Neural progenitor cell (in vitro differentiated cells): ENCODE data around the gene PLEKHG4. TPM values are rescaled to one million over a fixed set of nuclear protein-coding genes. Genes with fewer than 3 reads are reported as not detected.

ENCODE experiments used
- DNase-seq: peaks from one replicate; pipeline ENCODE4 v3.0.0-alpha.2; 2016; ENCODE audit warnings: low spot score
- H2AFZ ChIP-seq: fragments of 200-600 bp; sonication (generic); replicated peaks from 2 replicates; pipeline ENCODE4 v1.6.1; 2016; ENCODE audit warnings: antibody characterized with exemption
- H3F3A ChIP-seq: fragments of 200-600 bp; sonication (generic); 2 replicates; pipeline ENCODE4 v1.6.1; 2016; ENCODE audit warnings: antibody characterized with exemption, low read depth
- H3K27ac ChIP-seq: fragments of 200-600 bp; sonication (generic); 2 replicates; pipeline ENCODE4 v1.5.1; 2016; ENCODE audit warnings: mild to moderate bottlenecking
- H3K27me3 ChIP-seq: fragments of 200-600 bp; sonication (generic); 2 replicates; pipeline ENCODE4 v1.6.1; 2016; ENCODE audit warnings: mild to moderate bottlenecking, moderate library complexity
- H3K36me3 ChIP-seq: fragments of 200-600 bp; sonication (generic); 2 replicates; pipeline ENCODE4 v1.5.1; 2016
- H3K4me1 ChIP-seq: fragments of 200-600 bp; sonication (generic); 2 replicates; pipeline ENCODE4 v1.6.1; 2016; ENCODE audit warnings: mixed run types
- H3K4me2 ChIP-seq: fragments of 200-600 bp; sonication (generic); 2 replicates; pipeline ENCODE4 v1.6.1; 2016
- H3K4me3 ChIP-seq: fragments of 200-600 bp; sonication (generic); 2 replicates; pipeline ENCODE4 v1.5.1; 2016
- H3K79me2 ChIP-seq: fragments of 200-600 bp; sonication (generic); 2 replicates; pipeline ENCODE4 v1.6.1; 2016; ENCODE audit warnings: low read depth
- H3K9ac ChIP-seq: fragments of 200-600 bp; sonication (generic); 2 replicates; pipeline ENCODE4 v1.6.1; 2016
- H3K9me3 ChIP-seq: fragments of 200-600 bp; sonication (generic); 2 replicates; pipeline ENCODE4 v1.5.1; 2016; ENCODE audit warnings: low read depth
- H4K20me1 ChIP-seq: fragments of 200-600 bp; sonication (generic); 2 replicates; pipeline ENCODE4 v1.6.1; 2016; ENCODE audit warnings: low read depth
- H3K27ac Mint-ChIP-seq: 3 replicates; pipeline ENCODE4 v1.8.0; 2021; ENCODE audit warnings: mixed read lengths
- H3K27me3 Mint-ChIP-seq: 2 replicates; pipeline ENCODE4 v1.8.0; 2022; ENCODE audit warnings: low read depth, mild to moderate bottlenecking, inconsistent platforms, moderate library complexity, mixed read lengths; ENCODE audit not compliant: insufficient read depth
- H3K36me3 Mint-ChIP-seq: 3 replicates; pipeline ENCODE4 v1.8.0; 2021; ENCODE audit warnings: mixed read lengths
- H3K4me1 Mint-ChIP-seq: 3 replicates; pipeline ENCODE4 v1.8.0; 2021; ENCODE audit warnings: mixed read lengths
- H3K4me3 Mint-ChIP-seq: 3 replicates; pipeline ENCODE4 v1.8.0; 2021; ENCODE audit warnings: mild to moderate bottlenecking, moderate library complexity, mixed read lengths
- H3K9me3 Mint-ChIP-seq: 3 replicates; pipeline ENCODE4 v1.8.0; 2020; ENCODE audit warnings: mixed read lengths
- EZH2 ChIP-seq: fragments of 200-600 bp; sonication (generic); IDR thresholded peaks from 2 replicates; pipeline ENCODE4 v1.6.1; 2017; ENCODE audit warnings: antibody characterized with exemption, mild to moderate bottlenecking, moderate library complexity
- EZH2phosphoT487 ChIP-seq: fragments of 200-600 bp; sonication (generic); IDR thresholded peaks from 2 replicates; pipeline ENCODE4 v1.6.1; 2017; ENCODE audit warnings: antibody characterized with exemption
- total RNA-seq: library from RNA; depleted of rRNA; stranded (reverse); fragments of >200 nt; gene quantifications from 2 replicates; pipeline ENCODE4 v1.2.3, GENCODE V29; 2015; ENCODE audit warnings: low replicate concordance
- TF ChIP-seq, protein P1 (sequence below): fragments of 200-600 bp; sonication (generic); IDR thresholded peaks from 2 replicates; pipeline ENCODE4 v1.5.1; 2017; ENCODE audit warnings: antibody characterized with exemption, mild to moderate bottlenecking

The PLEKHG4 gene
- total RNA-seq, 1 donor from 2014 or later, result 4.0 TPM

DNA sequence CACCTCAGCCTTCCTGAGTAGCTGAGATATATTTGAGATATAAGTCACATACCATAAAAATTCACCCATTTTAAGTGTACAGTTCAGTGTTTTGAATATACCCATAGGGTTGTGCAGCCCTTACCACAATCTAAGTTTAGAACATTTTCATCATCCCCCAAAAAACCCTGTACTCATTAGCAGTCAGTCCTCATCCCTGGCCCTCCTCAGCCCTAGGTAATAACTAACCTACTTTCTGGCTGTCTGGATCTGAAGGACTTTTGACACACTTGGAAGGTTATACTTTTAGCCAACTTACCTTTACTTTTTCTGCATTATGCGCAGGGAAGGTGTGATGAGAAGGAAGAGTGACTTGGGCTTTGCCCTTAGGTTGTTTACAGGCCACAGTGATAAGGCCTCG lies 4.0 kb upstream of the PLEKHG4 start:
- Histone ChIP-seq H3K4me3 (no peak overlapping the region), H3F3A (no peaks in the 10 kb centered on the region), H3K36me3 (no peaks in the 10 kb centered on the region), H4K20me1 (no peaks in the 10 kb centered on the region), H3K79me2 (no peaks in the 10 kb centered on the region), H3K4me1 (no peaks in the 10 kb centered on the region), H3K27me3 (peaks cover 23% of the 10 kb centered on the region), H3K27ac (no peak overlapping the region), H3K9me3 (no peaks in the 10 kb centered on the region), H3K4me2 (no peak overlapping the region), H3K9ac (no peak overlapping the region), H2AFZ (no peak overlapping the region)
- H3K4me1 Mint-ChIP-seq, result no peaks in the 10 kb centered on the region
- TF ChIP-seq EZH2phosphoT487 (no peak), EZH2 (no peak)
- TF ChIP-seq, protein P1, sequence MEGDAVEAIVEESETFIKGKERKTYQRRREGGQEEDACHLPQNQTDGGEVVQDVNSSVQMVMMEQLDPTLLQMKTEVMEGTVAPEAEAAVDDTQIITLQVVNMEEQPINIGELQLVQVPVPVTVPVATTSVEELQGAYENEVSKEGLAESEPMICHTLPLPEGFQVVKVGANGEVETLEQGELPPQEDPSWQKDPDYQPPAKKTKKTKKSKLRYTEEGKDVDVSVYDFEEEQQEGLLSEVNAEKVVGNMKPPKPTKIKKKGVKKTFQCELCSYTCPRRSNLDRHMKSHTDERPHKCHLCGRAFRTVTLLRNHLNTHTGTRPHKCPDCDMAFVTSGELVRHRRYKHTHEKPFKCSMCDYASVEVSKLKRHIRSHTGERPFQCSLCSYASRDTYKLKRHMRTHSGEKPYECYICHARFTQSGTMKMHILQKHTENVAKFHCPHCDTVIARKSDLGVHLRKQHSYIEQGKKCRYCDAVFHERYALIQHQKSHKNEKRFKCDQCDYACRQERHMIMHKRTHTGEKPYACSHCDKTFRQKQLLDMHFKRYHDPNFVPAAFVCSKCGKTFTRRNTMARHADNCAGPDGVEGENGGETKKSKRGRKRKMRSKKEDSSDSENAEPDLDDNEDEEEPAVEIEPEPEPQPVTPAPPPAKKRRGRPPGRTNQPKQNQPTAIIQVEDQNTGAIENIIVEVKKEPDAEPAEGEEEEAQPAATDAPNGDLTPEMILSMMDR, result no peak
- H3K4me3 Mint-ChIP-seq, result no peak overlapping the region
- no peak for DNase-seq
- H3K36me3 Mint-ChIP-seq, result no peaks in the 10 kb centered on the region
- H3K9me3 Mint-ChIP-seq, result no peaks in the 10 kb centered on the region
- H3K27ac Mint-ChIP-seq, result no peak overlapping the region
- peaks cover 15% of the 10 kb centered on the region for H3K27me3 Mint-ChIP-seq

DNA sequence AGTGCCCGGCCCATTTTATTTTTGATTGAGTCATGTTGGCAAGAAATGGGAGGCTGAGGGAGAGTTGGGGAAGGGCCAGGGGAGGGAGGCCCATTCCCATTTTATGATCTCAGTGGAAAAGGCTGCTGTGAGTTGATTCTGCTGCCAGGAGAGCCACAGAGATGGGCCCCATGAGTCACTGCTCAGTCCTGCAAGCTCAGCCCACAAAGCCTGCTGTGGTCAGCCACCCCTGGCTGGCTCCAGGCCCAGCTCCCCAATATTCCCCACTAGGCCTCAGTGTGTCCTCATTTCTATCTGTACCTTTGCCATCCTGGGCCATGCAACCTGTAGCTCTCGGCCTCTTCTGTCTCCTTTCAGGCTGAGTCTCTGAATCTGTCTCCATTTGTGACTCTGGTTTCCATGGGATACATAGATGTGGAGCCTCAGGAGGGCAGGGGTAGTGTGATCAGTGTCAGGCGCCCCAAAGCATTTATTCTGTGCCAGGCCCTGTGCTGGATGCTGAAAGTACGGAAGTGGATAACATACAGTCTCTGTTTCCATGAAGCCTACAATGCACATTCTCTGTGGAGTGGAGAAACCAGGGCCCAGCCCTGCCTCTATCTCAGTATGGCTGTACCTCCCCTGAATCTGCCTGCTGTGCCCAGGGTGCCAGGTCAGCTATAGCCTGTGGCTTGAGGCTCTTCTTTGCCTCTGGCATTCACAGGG lies 1.9 kb upstream of the PLEKHG4 start:
- Mint-ChIP-seq H3K27me3 (peaks cover 18% of the 10 kb centered on the region), H3K4me3 (peak overlapping the region; percentile 75), H3K27ac (no peak overlapping the region), H3K36me3 (no peaks in the 10 kb centered on the region), H3K4me1 (no peaks in the 10 kb centered on the region), H3K9me3 (no peaks in the 10 kb centered on the region)
- no peak overlapping the region for H3K4me2 ChIP-seq
- H3K79me2 ChIP-seq, result no peaks in the 10 kb centered on the region
- H3K4me1 ChIP-seq, result no peaks in the 10 kb centered on the region
- no peaks in the 10 kb centered on the region for H3F3A ChIP-seq
- peaks cover 23% of the 10 kb centered on the region for H3K27me3 ChIP-seq
- H4K20me1 ChIP-seq, result no peaks in the 10 kb centered on the region
- TF ChIP-seq EZH2 (no peak), EZH2phosphoT487 (no peak)
- TF ChIP-seq, protein P1, result no peak
- no peak overlapping the region for H3K4me3 ChIP-seq
- H3K27ac ChIP-seq, result no peak overlapping the region
- no peak overlapping the region for H3K9ac ChIP-seq
- no peak for DNase-seq
- no peak overlapping the region for H2AFZ ChIP-seq
- no peaks in the 10 kb centered on the region for H3K9me3 ChIP-seq
- no peaks in the 10 kb centered on the region for H3K36me3 ChIP-seq

DNA sequence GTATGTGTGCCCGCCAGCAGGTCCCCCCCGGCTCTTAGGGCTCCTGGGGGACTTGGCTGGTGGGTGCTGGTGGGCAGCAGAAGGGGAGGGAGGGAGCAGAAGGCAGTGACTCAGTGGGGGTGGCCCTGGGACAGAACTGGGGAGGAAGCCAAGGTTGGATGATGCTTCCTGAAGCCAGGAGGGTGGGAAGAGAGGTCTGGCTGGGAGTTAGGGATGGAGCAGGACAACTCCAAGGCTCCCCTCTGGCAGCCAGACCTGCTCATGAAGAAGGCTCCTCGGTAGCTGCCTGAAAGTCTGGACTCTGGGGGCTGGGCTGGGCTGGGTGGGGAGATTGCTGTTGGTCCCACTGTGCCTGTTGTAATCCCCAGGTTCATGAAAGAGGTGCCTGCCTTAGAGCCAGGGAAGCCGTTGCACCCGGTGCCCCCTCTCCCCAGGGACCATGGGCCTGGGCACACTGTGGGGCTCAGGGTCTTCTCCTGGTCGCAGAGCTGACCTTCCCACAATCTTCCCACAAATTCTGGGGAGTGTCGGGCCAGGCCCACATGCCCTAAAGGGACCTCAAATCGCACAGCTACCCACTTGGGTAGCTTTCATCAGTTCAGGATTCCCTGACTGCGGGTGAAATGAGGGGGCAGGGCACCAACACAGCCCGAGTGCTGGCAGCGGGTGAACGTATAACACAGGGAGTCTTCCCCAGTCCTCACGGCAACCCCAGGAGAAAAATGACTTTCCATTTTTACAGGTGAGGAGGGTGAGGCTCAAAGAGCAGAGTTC lies 1.1 kb upstream of the PLEKHG4 start:
- H3K4me1 ChIP-seq, result no peaks in the 10 kb centered on the region
- H3K4me1 Mint-ChIP-seq, result no peaks in the 10 kb centered on the region
- H4K20me1 ChIP-seq, result no peaks in the 10 kb centered on the region
- H3F3A ChIP-seq, result no peaks in the 10 kb centered on the region
- no peak overlapping the region for H3K27ac Mint-ChIP-seq
- H3K79me2 ChIP-seq, result no peaks in the 10 kb centered on the region
- peak overlapping the region; percentile 54 for H3K4me3 ChIP-seq
- no peak overlapping the region for H3K9ac ChIP-seq
- TF ChIP-seq, protein P1, result no peak
- TF ChIP-seq EZH2 (no peak), EZH2phosphoT487 (no peak)
- H3K9me3 ChIP-seq, result no peaks in the 10 kb centered on the region
- H3K9me3 Mint-ChIP-seq, result no peaks in the 10 kb centered on the region
- no peak for DNase-seq
- H3K4me3 Mint-ChIP-seq, result peak overlapping the region; percentile 65
- H3K36me3 Mint-ChIP-seq, result no peaks in the 10 kb centered on the region
- peak overlapping the region; percentile 83 for H3K4me2 ChIP-seq
- peak overlapping the region; percentile 91 for H2AFZ ChIP-seq
- H3K27ac ChIP-seq, result no peak overlapping the region
- H3K36me3 ChIP-seq, result no peaks in the 10 kb centered on the region
- H3K27me3 Mint-ChIP-seq, result peaks cover 19% of the 10 kb centered on the region
- H3K27me3 ChIP-seq, result peaks cover 23% of the 10 kb centered on the region
